ENCODE results near the gene LIMS2. TPM values are rescaled to one million over a fixed set of nuclear protein-coding genes. Genes with fewer than 3 reads are reported as not detected.

The LIMS2 gene
- total and polyA plus RNA-seq, 12 donors: 148 to 687 (median 160) TPM

DNA sequence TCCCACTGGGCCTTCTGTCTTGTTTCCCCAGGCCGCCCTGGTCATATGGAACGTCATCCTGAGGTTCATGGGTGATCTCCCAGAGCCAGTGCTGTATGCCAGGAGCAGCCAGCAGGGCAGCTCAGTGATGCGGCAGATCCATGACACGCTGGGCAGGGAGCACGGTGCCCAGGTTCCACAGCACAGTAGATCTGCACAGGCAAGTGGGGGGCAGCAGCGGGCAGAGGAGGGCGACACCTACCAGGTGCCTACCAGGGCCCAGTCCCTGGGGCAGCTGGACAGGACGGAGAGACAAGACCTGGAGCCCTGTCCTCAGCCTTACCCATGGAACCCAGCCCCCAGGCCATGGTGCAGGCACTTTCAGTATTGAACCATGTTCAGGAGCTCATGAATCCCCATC lies 65.5 kb downstream of the LIMS2 start:
- Histone ChIP-seq H3K9me3 (peaks cover 0 to 35% (median 11%) of the 10 kb centered on the region in 11 donors), H3K4me3 (no peak overlapping the region), H3K27ac (no peak overlapping the region), H3K27me3 (no peaks in the 10 kb centered on the region), H3K36me3 (no peaks in the 10 kb centered on the region), H3K4me1 (no peaks in the 10 kb centered on the region)
- 96 to 98% methylated on average over 8 of the region's 8 CpGs for WGBS, 2 donors
- ATAC-seq (no peak), DNase-seq (no peak)
- no peak for TF ChIP-seq CTCF (IDR thresholded peaks at IDR 0.05)
- intact Hi-C loops (cut with DNase I): no loop called here

- Histone ChIP-seq H3K9me3 (peaks cover 0 to 35% (median 11%) of the 10 kb centered on the region in 11 donors), H3K4me3 (no peak overlapping the region), H3K27ac (no peak overlapping the region), H3K4me1 (no peaks in the 10 kb centered on the region), H3K27me3 (no peaks in the 10 kb centered on the region), H3K36me3 (no peaks in the 10 kb centered on the region)
- intact Hi-C loops (cut with DNase I): no loop called here
- DNase-seq (no peak), ATAC-seq (no peak)
- TF ChIP-seq CTCF (IDR thresholded peaks at IDR 0.05): no peak
- 92 to 93% methylated on average over 24 of the region's 24 CpGs for whole genome bisulfite sequencing, 2 donors
Observed at GRCh38 chr2:127609031-127609751, 66.1 kb downstream of the LIMS2 start.

- intact Hi-C loops (cut with DNase I): no loop called here
- WGBS, 2 donors: 87 to 91% methylated on average over 25 of the region's 25 CpGs
- ATAC-seq (no peak), DNase-seq (no peak)
- H3K27ac ChIP-seq: no peak overlapping the region
- no peaks in the 10 kb centered on the region for H3K27me3 ChIP-seq
- H3K4me3 ChIP-seq: no peak overlapping the region
- no peak for TF ChIP-seq CTCF (IDR thresholded peaks at IDR 0.05)
- H3K4me1 ChIP-seq: no peaks in the 10 kb centered on the region
- no peaks in the 10 kb centered on the region for H3K36me3 ChIP-seq
- H3K9me3 ChIP-seq: peaks cover 0 to 35% (median 9%) of the 10 kb centered on the region in 11 donors
Observed at GRCh38 chr2:127608061-127609030, 67.0 kb downstream of the LIMS2 start.

DNA sequence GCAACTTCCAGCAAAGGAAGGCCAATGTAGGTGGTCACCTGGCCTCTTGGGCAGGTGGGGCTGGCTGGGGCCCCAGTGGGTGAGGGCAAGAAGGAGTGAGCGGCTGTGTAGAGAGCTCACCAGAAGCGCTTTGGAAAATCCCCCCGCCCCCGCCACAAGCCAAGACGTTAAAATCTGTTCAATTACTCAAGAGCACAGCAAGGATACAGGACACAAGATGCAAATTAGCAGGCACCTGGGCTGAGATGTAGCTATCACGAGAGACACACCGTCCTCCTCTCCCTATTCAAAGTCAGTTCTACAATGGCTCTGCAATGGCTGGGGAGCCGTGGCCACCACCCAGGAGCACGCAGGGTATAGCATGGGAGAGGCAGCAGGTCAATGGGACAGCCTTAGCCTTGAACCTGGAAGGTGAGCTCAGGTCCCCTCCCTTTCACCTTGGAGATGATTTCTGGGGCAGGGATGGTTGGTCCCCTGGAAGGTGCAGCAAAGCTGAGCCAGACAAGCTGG lies 67.9 kb downstream of the LIMS2 start:
- Histone ChIP-seq H3K4me1 (no peaks in the 10 kb centered on the region), H3K27ac (no peak overlapping the region), H3K9me3 (peaks cover 0 to 31% (median 4%) of the 10 kb centered on the region in 11 donors), H3K36me3 (no peaks in the 10 kb centered on the region), H3K4me3 (no peak overlapping the region), H3K27me3 (no peaks in the 10 kb centered on the region)
- WGBS, 2 donors: 94 to 95% methylated on average over 9 of the region's 9 CpGs
- intact Hi-C loops (cut with DNase I): no loop called here
- DNase-seq (no peak), ATAC-seq (no peak)
- no peak for TF ChIP-seq CTCF (IDR thresholded peaks at IDR 0.05)

All from heart right ventricle (tissue), 16 donors.